ENCODE data around the gene MUC5AC. TPM values are rescaled to one million over a fixed set of nuclear protein-coding genes. Genes with fewer than 3 reads are reported as not detected.
"Not testable (repeated sequence)": the region's sequence is repeated elsewhere in the genome, so short reads cannot be mapped to it uniquely, and the experiment has no call there.

Gene MUC5AC
- total RNA-seq, 2 experiments from 2014 or later = not detected

DNA sequence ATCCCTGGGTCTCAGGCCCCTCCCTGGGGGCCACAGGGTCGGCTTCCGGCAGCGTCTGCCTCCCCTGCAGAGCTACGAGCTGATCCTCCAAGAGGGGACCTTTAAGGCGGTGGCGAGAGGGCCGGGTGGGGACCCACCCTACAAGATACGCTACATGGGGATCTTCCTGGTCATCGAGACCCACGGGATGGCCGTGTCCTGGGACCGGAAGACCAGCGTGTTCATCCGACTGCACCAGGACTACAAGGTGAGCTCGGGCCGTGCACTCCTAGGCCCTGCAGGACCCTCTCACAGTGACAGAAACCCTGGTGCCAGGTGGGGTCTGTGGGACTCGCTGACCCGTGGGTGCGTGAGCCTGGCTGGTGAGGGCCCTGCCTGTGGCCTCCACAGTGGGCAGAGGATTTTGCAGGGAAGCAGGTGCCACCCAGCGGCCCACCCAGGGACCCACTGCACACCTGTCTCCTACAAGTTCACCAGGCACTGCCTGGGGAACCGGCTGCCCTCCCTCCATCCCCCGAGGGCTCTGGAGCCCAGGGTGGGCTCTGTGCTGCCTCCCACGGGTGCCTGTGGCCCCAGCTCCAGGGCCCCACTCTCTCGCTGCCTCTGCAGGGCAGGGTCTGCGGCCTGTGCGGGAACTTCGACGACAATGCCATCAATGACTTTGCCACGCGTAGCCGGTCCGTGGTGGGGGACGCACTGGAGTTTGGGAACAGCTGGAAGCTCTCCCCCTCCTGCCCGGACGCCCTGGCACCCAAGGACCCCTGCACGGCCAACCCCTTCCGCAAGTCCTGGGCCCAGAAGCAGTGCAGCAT is 78.8 kb downstream of the MUC5AC start:
- Mint-ChIP-seq H3K4me3 (no peak overlapping the region), H3K27me3 (no peaks in the 10 kb centered on the region), H3K9me3 (no peaks in the 10 kb centered on the region), H3K27ac (no peak overlapping the region), H3K36me3 (ENCODE audit: low read depth) (no peaks in the 10 kb centered on the region), H3K4me1 (no peaks in the 10 kb centered on the region)
- no peak for DNase-seq
- POLR2A ChIA-PET = no interaction called here
- CTCF ChIA-PET = no interaction called here

DNA sequence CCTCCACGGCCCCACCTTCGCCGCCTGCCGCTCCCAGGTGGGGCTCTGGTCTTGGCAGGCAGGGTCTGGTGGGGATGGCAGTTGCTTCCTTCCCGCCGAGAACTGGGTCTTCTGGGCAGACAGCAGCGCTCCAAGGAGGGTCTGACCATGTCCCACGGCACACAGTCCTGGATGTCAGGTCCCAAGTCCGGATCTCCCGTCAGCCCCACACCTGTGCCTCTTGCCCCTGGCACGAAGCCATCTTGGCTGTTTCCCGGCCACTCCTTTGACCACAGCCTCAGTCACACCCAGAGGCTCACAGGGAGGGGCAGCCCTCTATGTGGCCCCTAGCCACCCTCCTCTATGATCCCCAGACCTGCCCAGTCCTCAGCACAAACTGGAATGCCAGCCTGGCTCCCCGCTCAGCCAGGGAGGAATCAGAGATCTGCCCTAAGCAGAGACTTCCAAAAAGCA is 79.4 kb downstream of the MUC5AC start:
- Mint-ChIP-seq H3K4me1 (no peaks in the 10 kb centered on the region), H3K9me3 (peaks cover under 1% of the 10 kb centered on the region), H3K27ac (no peak overlapping the region), H3K36me3 (ENCODE audit: low read depth) (no peaks in the 10 kb centered on the region), H3K4me3 (no peak overlapping the region), H3K27me3 (no peaks in the 10 kb centered on the region)
- POLR2A ChIA-PET = no interaction called here
- no peak for DNase-seq
- CTCF ChIA-PET = no interaction called here

DNA sequence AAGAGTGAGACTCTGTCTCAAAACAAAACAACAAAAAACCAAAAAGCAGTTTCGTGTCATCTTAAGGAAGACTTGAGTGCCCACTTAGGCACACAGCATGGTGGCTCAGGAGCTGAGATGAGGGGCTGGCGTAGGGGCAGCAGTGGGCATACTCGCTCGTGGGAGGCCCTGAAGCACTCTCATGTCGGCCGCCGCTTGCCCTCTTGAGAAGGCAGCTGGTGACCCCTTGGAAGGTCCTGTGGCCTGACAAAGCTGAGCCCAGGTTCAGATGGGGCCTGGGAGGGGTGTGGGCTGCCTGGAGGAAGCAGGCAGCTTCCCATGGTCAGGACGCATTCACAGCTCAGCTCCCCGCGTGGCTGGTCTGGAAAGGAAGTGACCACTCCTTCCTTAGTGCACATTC is 80.1 kb downstream of the MUC5AC start:
- POLR2A ChIA-PET = no interaction called here
- H3K4me3 Mint-ChIP-seq = no peak overlapping the region
- H3K9me3 Mint-ChIP-seq = peaks cover 6% of the 10 kb centered on the region
- H3K4me1 Mint-ChIP-seq = no peaks in the 10 kb centered on the region
- H3K36me3 Mint-ChIP-seq (ENCODE audit: low read depth) = peaks cover 2% of the 10 kb centered on the region
- CTCF ChIA-PET = no interaction called here
- no peak overlapping the region for H3K27ac Mint-ChIP-seq
- DNase-seq = no peak
- H3K27me3 Mint-ChIP-seq = no peaks in the 10 kb centered on the region

DNA sequence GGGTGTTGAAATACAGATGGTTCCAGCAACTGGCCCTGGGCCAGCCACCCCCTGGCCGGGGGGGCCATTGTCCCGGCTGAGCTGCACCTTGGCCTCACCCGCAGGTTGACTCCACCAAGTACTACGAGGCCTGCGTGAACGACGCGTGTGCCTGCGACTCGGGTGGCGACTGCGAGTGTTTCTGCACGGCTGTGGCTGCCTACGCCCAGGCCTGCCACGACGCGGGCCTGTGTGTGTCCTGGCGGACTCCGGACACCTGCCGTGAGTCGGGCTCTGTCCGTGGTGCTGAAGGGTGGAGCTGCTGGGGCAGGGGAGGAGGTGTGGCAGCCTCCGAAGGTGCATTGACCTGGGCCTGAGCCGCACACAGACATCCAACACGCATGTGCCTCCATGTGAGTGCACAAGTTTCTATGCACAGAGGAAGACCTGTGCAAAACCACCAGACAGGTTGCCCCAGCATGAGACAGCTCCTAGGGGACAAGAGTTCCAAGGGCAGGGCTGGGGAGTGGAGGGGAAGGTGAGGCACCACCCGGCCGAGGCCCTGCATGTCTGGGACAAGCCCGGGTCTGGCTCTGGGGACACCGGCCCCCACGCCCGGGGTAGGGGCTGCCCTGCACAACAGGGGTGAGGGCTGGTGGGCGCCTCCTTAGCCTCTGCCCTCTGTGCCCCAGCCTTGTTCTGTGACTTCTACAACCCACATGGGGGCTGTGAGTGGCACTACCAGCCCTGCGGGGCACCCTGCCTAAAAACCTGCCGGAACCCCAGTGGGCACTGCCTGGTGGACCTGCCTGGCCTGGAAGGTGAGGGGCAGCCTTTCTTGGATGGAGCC is 81.2 kb downstream of the MUC5AC start:
- peaks cover 6% of the 10 kb centered on the region for H3K9me3 Mint-ChIP-seq
- no peaks in the 10 kb centered on the region for H3K27me3 Mint-ChIP-seq
- H3K4me1 Mint-ChIP-seq = no peaks in the 10 kb centered on the region
- no peak overlapping the region for H3K4me3 Mint-ChIP-seq
- H3K27ac Mint-ChIP-seq = no peak overlapping the region
- ChIA-PET POLR2A (no interaction called here), CTCF (no interaction called here)
- no peak for DNase-seq
- peaks cover 2% of the 10 kb centered on the region for H3K36me3 Mint-ChIP-seq (ENCODE audit: low read depth)

DNA sequence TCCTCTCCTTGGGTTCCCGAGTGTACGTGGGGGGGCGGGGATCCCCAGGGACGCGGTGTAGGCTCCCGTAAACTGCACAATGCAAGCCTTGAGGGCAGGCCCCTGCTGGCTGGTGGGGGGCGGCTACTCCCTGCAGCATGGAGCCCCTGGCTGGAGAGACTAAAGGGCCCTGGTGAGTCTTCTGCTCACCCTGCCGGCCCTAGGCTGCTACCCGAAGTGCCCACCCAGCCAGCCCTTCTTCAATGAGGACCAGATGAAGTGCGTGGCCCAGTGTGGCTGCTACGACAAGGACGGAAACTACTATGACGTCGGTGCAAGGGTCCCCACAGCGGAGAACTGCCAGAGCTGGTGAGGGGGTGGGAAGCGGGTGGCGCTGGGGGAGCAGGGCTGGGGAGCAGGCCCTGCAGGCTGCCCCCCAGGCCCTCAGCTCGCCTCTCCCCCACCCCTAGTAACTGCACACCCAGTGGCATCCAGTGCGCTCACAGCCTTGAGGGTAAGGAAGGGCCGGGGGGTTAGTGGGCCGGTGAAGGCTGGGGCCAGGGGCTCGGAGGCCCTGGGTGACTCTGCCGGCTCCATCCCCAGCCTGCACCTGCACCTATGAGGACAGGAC is 81.9 kb downstream of the MUC5AC start:
- Mint-ChIP-seq H3K27me3 (no peaks in the 10 kb centered on the region), H3K27ac (no peak overlapping the region), H3K9me3 (peaks cover 6% of the 10 kb centered on the region), H3K4me3 (no peak overlapping the region), H3K4me1 (no peaks in the 10 kb centered on the region), H3K36me3 (ENCODE audit: low read depth) (peaks cover 2% of the 10 kb centered on the region)
- ChIA-PET POLR2A (no interaction called here), CTCF (no interaction called here)
- DNase-seq = no peak

DNA sequence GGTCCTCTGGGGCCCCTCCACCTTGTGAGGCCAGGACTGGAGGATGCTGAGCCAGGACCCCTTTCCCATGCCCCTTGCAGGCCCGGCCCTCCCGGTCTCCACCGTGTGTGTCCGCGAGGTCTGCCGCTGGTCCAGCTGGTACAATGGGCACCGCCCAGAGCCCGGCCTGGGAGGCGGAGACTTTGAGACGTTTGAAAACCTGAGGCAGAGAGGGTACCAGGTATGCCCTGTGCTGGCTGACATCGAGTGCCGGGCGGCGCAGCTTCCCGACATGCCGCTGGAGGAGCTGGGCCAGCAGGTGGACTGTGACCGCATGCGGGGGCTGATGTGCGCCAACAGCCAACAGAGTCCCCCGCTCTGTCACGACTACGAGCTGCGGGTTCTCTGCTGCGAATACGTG is 83.0 kb downstream of the MUC5AC start:
- no peak overlapping the region for H3K4me3 Mint-ChIP-seq
- no peaks in the 10 kb centered on the region for H3K4me1 Mint-ChIP-seq
- DNase-seq = no peak
- H3K9me3 Mint-ChIP-seq = peaks cover 6% of the 10 kb centered on the region
- H3K27me3 Mint-ChIP-seq = no peaks in the 10 kb centered on the region
- POLR2A ChIA-PET = no interaction called here
- H3K27ac Mint-ChIP-seq = no peak overlapping the region
- H3K36me3 Mint-ChIP-seq (ENCODE audit: low read depth) = peaks cover 3% of the 10 kb centered on the region
- CTCF ChIA-PET = no interaction called here

DNA sequence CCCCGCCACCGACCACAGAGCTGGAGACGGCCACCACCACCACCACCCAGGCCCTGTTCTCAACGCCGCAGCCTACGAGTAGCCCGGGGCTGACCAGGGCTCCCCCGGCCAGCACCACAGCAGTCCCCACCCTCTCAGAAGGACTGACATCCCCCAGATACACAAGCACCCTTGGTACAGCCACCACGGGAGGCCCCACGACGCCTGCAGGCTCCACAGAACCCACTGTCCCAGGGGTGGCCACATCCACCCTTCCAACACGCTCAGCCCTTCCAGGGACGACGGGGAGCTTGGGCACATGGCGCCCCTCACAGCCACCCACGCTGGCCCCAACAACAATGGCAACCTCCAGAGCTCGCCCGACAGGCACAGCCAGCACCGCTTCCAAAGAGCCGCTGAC is 84.0 kb downstream of the MUC5AC start:
- Mint-ChIP-seq H3K4me1 (no peaks in the 10 kb centered on the region), H3K36me3 (ENCODE audit: low read depth) (peaks cover 5% of the 10 kb centered on the region), H3K27ac (no peak overlapping the region), H3K27me3 (no peaks in the 10 kb centered on the region), H3K9me3 (peaks cover 11% of the 10 kb centered on the region), H3K4me3 (no peak overlapping the region)
- ChIA-PET POLR2A (no interaction called here), CTCF (no interaction called here)
- no peak for DNase-seq

DNA sequence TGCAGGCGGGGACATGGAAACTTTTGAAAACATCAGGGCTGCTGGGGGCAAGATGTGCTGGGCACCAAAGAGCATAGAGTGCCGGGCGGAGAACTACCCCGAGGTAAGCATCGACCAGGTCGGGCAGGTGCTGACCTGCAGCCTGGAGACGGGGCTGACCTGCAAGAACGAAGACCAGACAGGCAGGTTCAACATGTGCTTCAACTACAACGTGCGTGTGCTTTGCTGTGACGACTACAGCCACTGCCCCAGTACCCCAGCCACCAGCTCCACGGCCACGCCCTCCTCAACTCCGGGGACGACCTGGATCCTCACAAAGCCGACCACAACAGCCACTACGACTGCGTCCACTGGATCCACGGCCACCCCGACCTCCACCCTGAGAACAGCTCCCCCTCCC is 84.5 kb downstream of the MUC5AC start:
- no peak overlapping the region for H3K27ac Mint-ChIP-seq
- no peaks in the 10 kb centered on the region for H3K27me3 Mint-ChIP-seq
- ChIA-PET POLR2A (no interaction called here), CTCF (no interaction called here)
- peaks cover 5% of the 10 kb centered on the region for H3K36me3 Mint-ChIP-seq (ENCODE audit: low read depth)
- H3K4me1 Mint-ChIP-seq = no peaks in the 10 kb centered on the region
- DNase-seq = no peak
- H3K4me3 Mint-ChIP-seq = no peak overlapping the region
- peaks cover 11% of the 10 kb centered on the region for H3K9me3 Mint-ChIP-seq

DNA sequence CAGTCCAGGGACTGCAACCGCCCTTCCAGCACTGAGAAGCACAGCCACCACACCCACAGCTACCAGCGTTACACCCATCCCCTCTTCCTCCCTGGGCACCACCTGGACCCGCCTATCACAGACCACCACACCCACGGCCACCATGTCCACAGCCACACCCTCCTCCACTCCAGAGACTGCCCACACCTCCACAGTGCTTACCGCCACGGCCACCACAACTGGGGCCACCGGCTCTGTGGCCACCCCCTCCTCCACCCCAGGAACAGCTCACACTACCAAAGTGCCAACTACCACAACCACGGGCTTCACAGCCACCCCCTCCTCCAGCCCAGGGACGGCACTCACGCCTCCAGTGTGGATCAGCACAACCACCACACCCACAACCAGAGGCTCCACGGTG is 85.0 kb downstream of the MUC5AC start:
- H3K27me3 Mint-ChIP-seq; H3K36me3 Mint-ChIP-seq (ENCODE audit: low read depth); CTCF ChIA-PET; H3K4me1 Mint-ChIP-seq; H3K27ac Mint-ChIP-seq; H3K4me3 Mint-ChIP-seq; POLR2A ChIA-PET; DNase-seq: not testable (repeated sequence)
- H3K9me3 Mint-ChIP-seq = peaks cover 11% of the 10 kb centered on the region

DNA sequence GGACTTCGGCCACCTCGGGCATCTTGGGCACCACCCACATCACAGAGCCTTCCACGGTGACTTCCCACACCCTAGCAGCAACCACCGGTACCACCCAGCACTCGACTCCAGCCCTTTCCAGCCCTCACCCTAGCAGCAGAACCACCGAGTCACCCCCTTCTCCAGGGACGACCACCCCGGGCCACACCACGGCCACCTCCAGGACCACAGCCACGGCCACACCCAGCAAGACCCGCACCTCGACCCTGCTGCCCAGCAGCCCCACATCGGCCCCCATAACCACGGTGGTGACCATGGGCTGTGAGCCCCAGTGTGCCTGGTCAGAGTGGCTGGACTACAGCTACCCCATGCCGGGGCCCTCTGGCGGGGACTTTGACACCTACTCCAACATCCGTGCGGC is 85.8 kb downstream of the MUC5AC start:
- H3K4me1 Mint-ChIP-seq; DNase-seq; POLR2A ChIA-PET; CTCF ChIA-PET; H3K4me3 Mint-ChIP-seq; H3K27me3 Mint-ChIP-seq; H3K27ac Mint-ChIP-seq; H3K36me3 Mint-ChIP-seq (ENCODE audit: low read depth): not testable (repeated sequence)
- H3K9me3 Mint-ChIP-seq = peaks cover 11% of the 10 kb centered on the region

DNA sequence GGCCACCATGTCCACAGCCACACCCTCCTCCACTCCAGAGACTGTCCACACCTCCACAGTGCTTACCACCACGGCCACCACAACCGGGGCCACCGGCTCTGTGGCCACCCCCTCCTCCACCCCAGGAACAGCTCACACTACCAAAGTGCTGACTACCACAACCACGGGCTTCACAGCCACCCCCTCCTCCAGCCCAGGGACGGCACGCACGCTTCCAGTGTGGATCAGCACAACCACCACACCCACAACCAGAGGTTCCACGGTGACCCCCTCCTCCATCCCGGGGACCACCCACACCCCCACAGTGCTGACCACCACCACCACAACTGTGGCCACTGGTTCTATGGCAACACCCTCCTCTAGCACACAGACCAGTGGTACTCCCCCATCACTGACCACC is 86.8 kb downstream of the MUC5AC start:
- POLR2A ChIA-PET; H3K4me1 Mint-ChIP-seq; H3K27me3 Mint-ChIP-seq; CTCF ChIA-PET; DNase-seq; H3K4me3 Mint-ChIP-seq; H3K27ac Mint-ChIP-seq; H3K36me3 Mint-ChIP-seq (ENCODE audit: low read depth): not testable (repeated sequence)
- H3K9me3 Mint-ChIP-seq = peaks cover 11% of the 10 kb centered on the region

DNA sequence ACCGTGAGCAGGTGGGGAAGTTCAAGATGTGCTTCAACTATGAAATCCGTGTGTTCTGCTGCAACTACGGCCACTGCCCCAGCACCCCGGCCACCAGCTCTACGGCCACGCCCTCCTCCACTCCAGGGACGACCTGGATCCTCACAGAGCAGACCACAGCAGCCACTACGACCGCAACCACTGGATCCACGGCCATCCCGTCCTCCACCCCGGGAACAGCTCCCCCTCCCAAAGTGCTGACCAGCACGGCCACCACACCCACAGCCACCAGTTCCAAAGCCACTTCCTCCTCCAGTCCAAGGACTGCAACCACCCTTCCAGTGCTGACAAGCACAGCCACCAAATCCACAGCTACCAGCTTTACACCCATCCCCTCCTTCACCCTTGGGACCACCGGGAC is 88.0 kb downstream of the MUC5AC start:
- peaks cover 11% of the 10 kb centered on the region for H3K9me3 Mint-ChIP-seq
- CTCF ChIA-PET; H3K27me3 Mint-ChIP-seq; H3K4me3 Mint-ChIP-seq; POLR2A ChIA-PET; H3K36me3 Mint-ChIP-seq (ENCODE audit: low read depth); H3K27ac Mint-ChIP-seq; DNase-seq; H3K4me1 Mint-ChIP-seq: not testable (repeated sequence)

DNA sequence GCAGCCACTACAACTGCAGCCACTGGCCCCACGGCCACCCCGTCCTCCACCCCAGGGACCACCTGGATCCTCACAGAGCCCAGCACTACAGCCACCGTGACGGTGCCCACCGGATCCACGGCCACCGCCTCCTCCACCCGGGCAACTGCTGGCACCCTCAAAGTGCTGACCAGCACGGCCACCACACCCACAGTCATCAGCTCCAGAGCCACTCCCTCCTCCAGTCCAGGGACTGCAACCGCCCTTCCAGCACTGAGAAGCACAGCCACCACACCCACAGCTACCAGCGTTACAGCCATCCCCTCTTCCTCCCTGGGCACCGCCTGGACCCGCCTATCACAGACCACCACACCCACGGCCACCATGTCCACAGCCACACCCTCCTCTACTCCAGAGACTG is 88.5 kb downstream of the MUC5AC start:
- H3K4me3 Mint-ChIP-seq; DNase-seq; H3K27ac Mint-ChIP-seq; H3K27me3 Mint-ChIP-seq; POLR2A ChIA-PET; CTCF ChIA-PET; H3K36me3 Mint-ChIP-seq (ENCODE audit: low read depth); H3K4me1 Mint-ChIP-seq: not testable (repeated sequence)
- H3K9me3 Mint-ChIP-seq = peaks cover 15% of the 10 kb centered on the region

DNA sequence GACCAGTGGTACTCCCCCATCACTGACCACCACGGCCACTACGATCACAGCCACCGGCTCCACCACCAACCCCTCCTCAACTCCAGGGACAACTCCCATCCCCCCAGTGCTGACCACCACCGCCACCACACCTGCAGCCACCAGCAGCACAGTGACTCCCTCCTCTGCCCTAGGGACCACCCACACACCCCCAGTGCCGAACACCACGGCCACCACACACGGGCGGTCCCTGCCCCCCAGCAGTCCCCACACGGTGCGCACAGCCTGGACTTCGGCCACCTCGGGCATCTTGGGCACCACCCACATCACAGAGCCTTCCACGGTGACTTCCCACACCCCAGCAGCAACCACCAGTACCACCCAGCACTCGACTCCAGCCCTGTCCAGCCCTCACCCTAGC is 89.3 kb downstream of the MUC5AC start:
- H3K9me3 Mint-ChIP-seq = peaks cover 18% of the 10 kb centered on the region
- DNase-seq; H3K4me1 Mint-ChIP-seq; H3K27me3 Mint-ChIP-seq; H3K4me3 Mint-ChIP-seq; H3K36me3 Mint-ChIP-seq (ENCODE audit: low read depth); CTCF ChIA-PET; H3K27ac Mint-ChIP-seq; POLR2A ChIA-PET: not testable (repeated sequence)
